Common myeloid progenitor, CD34-positive (primary cell): Measurements from ENCODE around the gene NPHP4.

Source experiments
- CTCF ChIA-PET: fragments of 350-600 bp; sonication (Branson Sonifier 250); formaldehyde crosslinking; loops from one replicate; lab custom pipeline; 2021; ENCODE audit warnings: antibody characterized with exemption; lab: Charles Lee
- POLR2A ChIA-PET: fragments of 350-600 bp; sonication (Branson Sonifier 250); formaldehyde crosslinking; loops from one replicate; lab custom pipeline; 2021; ENCODE audit warnings: antibody characterized with exemption; lab: Charles Lee
- DNase-seq, 3 donors: peaks; one replicate each; pipeline versions ENCODE4 v3.0.0 to v3.0.0-alpha.2; 2013
- H3K27ac ChIP-seq, 2 experiments: 1 replicate in 1 of 2; 2 replicates in 1 of 2; pipeline ENCODE4 v1.7.0; 2013; ENCODE audit warnings: inconsistent platforms in 2 of 2, low read length in 2 of 2, mild to moderate bottlenecking in 2 of 2, low read depth in 1 of 2, moderate library complexity in 1 of 2; ENCODE audit not compliant: severe bottlenecking in 2 of 2, insufficient read depth in 1 of 2, poor library complexity in 1 of 2
- H3K27me3 ChIP-seq, 5 experiments: replicated peaks in 2 of 5; 1 replicate in 3 of 5; 2 replicates in 2 of 5; pipeline versions ENCODE4 v1.6.1 to v1.7.0; 2013; ENCODE audit warnings: low read length in 4 of 5, mild to moderate bottlenecking in 2 of 5, moderate library complexity in 2 of 5, inconsistent platforms in 1 of 5; ENCODE audit not compliant: insufficient read depth in 5 of 5, control insufficient read depth in 4 of 5
- H3K36me3 ChIP-seq, 4 experiments: 1 replicate in 2 of 4; 2 replicates in 2 of 4; pipeline versions ENCODE4 v1.6.1 to v1.7.0; 2013; ENCODE audit warnings: low read length in 3 of 4, control low read depth in 1 of 4, mild to moderate bottlenecking in 1 of 4; ENCODE audit not compliant: control insufficient read depth in 4 of 4, insufficient read depth in 4 of 4
- H3K4me1 ChIP-seq, 4 experiments: 1 replicate in 3 of 4; 2 replicates in 1 of 4; pipeline versions ENCODE4 v1.6.1 to v1.7.1; 2013; ENCODE audit warnings: low read length in 3 of 4, mild to moderate bottlenecking in 3 of 4, control low read depth in 1 of 4, inconsistent platforms in 1 of 4, moderate library complexity in 1 of 4; ENCODE audit not compliant: control insufficient read depth in 4 of 4, insufficient read depth in 4 of 4; ENCODE audit errors: control extremely low read depth in 1 of 4
- H3K4me3 ChIP-seq, 7 experiments: 1 replicate in 4 of 7; 2 replicates in 3 of 7; pipeline versions ENCODE4 v1.5.1 to v1.7.0; 2013; ENCODE audit warnings: mild to moderate bottlenecking in 7 of 7, low read length in 6 of 7, moderate library complexity in 6 of 7, inconsistent platforms in 2 of 7, low read depth in 2 of 7, control low read depth in 1 of 7; ENCODE audit not compliant: insufficient read depth in 4 of 7, control insufficient read depth in 1 of 7; ENCODE audit errors: extremely low read depth in 1 of 7
- H3K9me3 ChIP-seq, 5 experiments: 1 replicate in 4 of 5; 2 replicates in 1 of 5; pipeline versions ENCODE4 v1.6.1 to v1.7.1; 2013; ENCODE audit warnings: low read length in 4 of 5, mild to moderate bottlenecking in 2 of 5, inconsistent platforms in 1 of 5, low read depth in 1 of 5, moderate library complexity in 1 of 5; ENCODE audit not compliant: control insufficient read depth in 4 of 5, insufficient read depth in 2 of 5; ENCODE audit errors: control extremely low read depth in 1 of 5
- WGBS: methylation state at CpG from one replicate; pipeline ENCODE4 v1.1.5; 2013; ENCODE audit not compliant: insufficient coverage; 5-methylcytosine and 5-hydroxymethylcytosine counted together

NPHP4 gene

GRCh38 chr1:5940723-5941407 is 51.4 kb downstream of the NPHP4 start:
- CTCF ChIA-PET: interaction anchor here (1.1 kb wide), 1 partner anchor 23 kb away, joined by 3 read pairs; no protein-coding TSS in a partner anchor

GRCh38 chr1:5939271-5940170 is 52.7 kb downstream of the NPHP4 start:
- POLR2A ChIA-PET: no interaction called here

More at GRCh38 chr1:5940723-5941407, 51.4 kb downstream of the NPHP4 start:
- no peaks in the 10 kb centered on the region for H3K4me1 ChIP-seq
- POLR2A ChIA-PET: no interaction called here
- no peak overlapping the region for H3K27ac ChIP-seq
- H3K4me3 ChIP-seq: no peak overlapping the region
- no CpG with 5 or more reads among the region's 2 CpGs for WGBS
- peaks cover 0 to 12% (median 7%) of the 10 kb centered on the region in 4 experiments for H3K36me3 ChIP-seq
- no peaks in the 10 kb centered on the region for H3K27me3 ChIP-seq
- DNase-seq: no peak
- no peaks in the 10 kb centered on the region for H3K9me3 ChIP-seq

GRCh38 chr1:5938101-5938646 is 54.1 kb downstream of the NPHP4 start:
- Histone ChIP-seq H3K4me3 (no peak overlapping the region), H3K36me3 (peaks cover 0 to 7% (median 6%) of the 10 kb centered on the region in 4 experiments), H3K9me3 (no peaks in the 10 kb centered on the region), H3K27ac (no peak overlapping the region), H3K27me3 (no peaks in the 10 kb centered on the region), H3K4me1 (no peaks in the 10 kb centered on the region)
- no peak for DNase-seq
- WGBS: 97% methylated on average over 14 of the region's 17 CpGs
- CTCF ChIA-PET: no interaction called here
- POLR2A ChIA-PET: interaction anchor here (1.2 kb wide), 1 partner anchor 88 kb away, joined by 3 read pairs; no protein-coding TSS in a partner anchor

More at GRCh38 chr1:5939271-5940170, 52.7 kb downstream of the NPHP4 start:
- DNase-seq: no peak
- Histone ChIP-seq H3K27ac (no peak overlapping the region), H3K4me1 (no peaks in the 10 kb centered on the region), H3K27me3 (no peaks in the 10 kb centered on the region), H3K36me3 (peaks cover 0 to 6% (median 5%) of the 10 kb centered on the region in 4 experiments), H3K9me3 (no peaks in the 10 kb centered on the region), H3K4me3 (no peak overlapping the region)
- 94% methylated on average over 10 of the region's 13 CpGs for WGBS
- CTCF ChIA-PET: interaction anchor here (1.1 kb wide), 1 partner anchor 22 kb away, joined by 3 read pairs; no protein-coding TSS in a partner anchor

- no peaks in the 10 kb centered on the region for H3K4me1 ChIP-seq
- POLR2A ChIA-PET: interaction anchor here (1.2 kb wide), 1 partner anchor 88 kb away, joined by 3 read pairs; no protein-coding TSS in a partner anchor
- 94% methylated on average over 7 of the region's 9 CpGs for whole genome bisulfite sequencing
- H3K27me3 ChIP-seq: no peaks in the 10 kb centered on the region
- no peaks in the 10 kb centered on the region for H3K9me3 ChIP-seq
- no peak for DNase-seq
- H3K36me3 ChIP-seq: peaks cover 0 to 14% (median 7%) of the 10 kb centered on the region in 4 experiments
- CTCF ChIA-PET: interaction anchor here (1.1 kb wide), 1 partner anchor 12 kb away, joined by 3 read pairs; no protein-coding TSS in a partner anchor
- H3K27ac ChIP-seq: no peak overlapping the region
- H3K4me3 ChIP-seq: no peak overlapping the region
Observed at GRCh38 chr1:5937373-5937857, 54.8 kb downstream of the NPHP4 start.

- no peaks in the 10 kb centered on the region for H3K4me1 ChIP-seq
- 94% methylated on average over 12 of the region's 13 CpGs for WGBS
- no peaks in the 10 kb centered on the region for H3K27me3 ChIP-seq
- DNase-seq: no peak
- H3K27ac ChIP-seq: no peak overlapping the region
- H3K9me3 ChIP-seq: no peaks in the 10 kb centered on the region
- no peak overlapping the region for H3K4me3 ChIP-seq
- H3K36me3 ChIP-seq: peaks cover 0 to 14% (median 10%) of the 10 kb centered on the region in 4 experiments
- CTCF ChIA-PET: interaction anchor here (1.1 kb wide), 1 partner anchor 13 kb away, joined by 3 read pairs; no protein-coding TSS in a partner anchor
- POLR2A ChIA-PET: no interaction called here
Observed at GRCh38 chr1:5936621-5937372, 55.4 kb downstream of the NPHP4 start.

- no peaks in the 10 kb centered on the region for H3K4me1 ChIP-seq
- CTCF ChIA-PET: no interaction called here
- 93% methylated on average over 5 of the region's 5 CpGs for WGBS
- peaks cover 0 to 14% (median 10%) of the 10 kb centered on the region in 4 experiments for H3K36me3 ChIP-seq
- H3K27ac ChIP-seq: no peak overlapping the region
- no peak overlapping the region for H3K4me3 ChIP-seq
- no peak for DNase-seq
- H3K27me3 ChIP-seq: no peaks in the 10 kb centered on the region
- no peaks in the 10 kb centered on the region for H3K9me3 ChIP-seq
- POLR2A ChIA-PET: no interaction called here
Observed at GRCh38 chr1:5936126-5936525, 56.1 kb downstream of the NPHP4 start.
